HEK293 (cell line): Measurements from ENCODE around the gene NSD1.

Experiments
- CTCF ChIA-PET: fragments of 350-600 bp; formaldehyde crosslinking; extraction: SDS; loops from one replicate; lab custom pipeline; 2021; ENCODE audit warnings: antibody characterized with exemption; lab: Yijun Ruan, JAX
- POLR2A ChIA-PET: fragments of 300-600 bp; formaldehyde crosslinking; extraction: SDS; loops from one replicate; lab custom pipeline; 2020; ENCODE audit warnings: antibody characterized with exemption, inconsistent platforms; lab: Yijun Ruan, JAX
- H3K27ac ChIP-seq: fragments of 200-500 bp; sonication (Bioruptor generic); 2 replicates; pipeline ENCODE4 v1.5.1; 2014; ENCODE audit warnings: low read depth, low read length, control low read depth, inconsistent platforms; ENCODE audit errors: extremely low read depth
- H3K36me3 ChIP-seq, 2 experiments: fragments of 200-500 bp in 1 of 2; sonication (Bioruptor generic) in 1 of 2; 1 replicate in 1 of 2; 2 replicates in 1 of 2; pipeline ENCODE4 v1.5.1; 2014 to 2017; ENCODE audit warnings: inconsistent platforms in 2 of 2, low read length in 2 of 2; ENCODE audit not compliant: control insufficient read depth in 2 of 2, insufficient read depth in 1 of 2
- H3K4me1 ChIP-seq: fragments of 200-500 bp; sonication (Bioruptor generic); 2 replicates; pipeline ENCODE4 v1.5.1; 2014; ENCODE audit warnings: mild to moderate bottlenecking, low read length, inconsistent platforms; ENCODE audit not compliant: control insufficient read depth, insufficient read depth
- H3K4me3 ChIP-seq: 2 replicates; pipeline ENCODE4 v1.5.1; 2011; ENCODE audit warnings: low read depth, mild to moderate bottlenecking, control low read depth, low read length, moderate library complexity
- H3K9me3 ChIP-seq: fragments of 200-500 bp; sonication (Bioruptor generic); 2 replicates; pipeline ENCODE4 v1.5.1; 2014; ENCODE audit warnings: low read depth, low read length, inconsistent platforms; ENCODE audit not compliant: control insufficient read depth, insufficient read depth
- CTCF ChIP-seq: fragments of 450-650 bp; formaldehyde crosslinking; IDR thresholded peaks from 2 replicates; pipeline ENCODE4 v1.5.1; 2016; ENCODE audit warnings: missing biosample characterization, missing genetic modification characterization
- EGR2 ChIP-seq: fragments of 450-650 bp; formaldehyde crosslinking; IDR thresholded peaks from 2 replicates; pipeline ENCODE4 v1.5.1; 2016; ENCODE audit warnings: low read depth, missing biosample characterization, missing genetic modification characterization
- HIC1 ChIP-seq: fragments of 450-650 bp; formaldehyde crosslinking; IDR thresholded peaks from 2 replicates; pipeline ENCODE4 v1.5.1; 2016; ENCODE audit warnings: missing biosample characterization, missing genetic modification characterization
- KLF8 ChIP-seq: fragments of 450-650 bp; formaldehyde crosslinking; IDR thresholded peaks from 2 replicates; pipeline ENCODE4 v1.5.1; 2016; ENCODE audit warnings: missing biosample characterization, missing genetic modification characterization
- PRDM1 ChIP-seq: fragments of 450-650 bp; formaldehyde crosslinking; IDR thresholded peaks from 2 replicates; pipeline ENCODE4; 2016; ENCODE audit warnings: missing biosample characterization, missing genetic modification characterization
- PRDM2 ChIP-seq: fragments of 450-650 bp; formaldehyde crosslinking; IDR thresholded peaks from 2 replicates; pipeline ENCODE4 v1.5.1; 2016; ENCODE audit warnings: missing biosample characterization, missing genetic modification characterization, borderline replicate concordance
- ZBTB44 ChIP-seq: fragments of 450-650 bp; IDR thresholded peaks from 2 replicates; pipeline ENCODE4 v1.5.1; 2018; ENCODE audit warnings: missing biosample characterization, mild to moderate bottlenecking, missing genetic modification characterization
- ZBTB48 ChIP-seq: fragments of 450-650 bp; formaldehyde crosslinking; IDR thresholded peaks from 2 replicates; pipeline ENCODE4 v1.5.1; 2016; ENCODE audit warnings: missing biosample characterization, missing genetic modification characterization
- ZFHX2 ChIP-seq: fragments of 450-650 bp; formaldehyde crosslinking; conservative IDR thresholded peaks from 2 replicates; pipeline ENCODE4 v1.5.1; 2016; ENCODE audit warnings: missing biosample characterization, missing genetic modification characterization
- ZFP37 ChIP-seq: fragments of 450-650 bp; formaldehyde crosslinking; IDR thresholded peaks from 2 replicates; pipeline ENCODE4 v1.5.1; 2016; ENCODE audit warnings: missing biosample characterization, missing genetic modification characterization
- ZNF184 ChIP-seq: fragments of 450-650 bp; IDR thresholded peaks from 2 replicates; pipeline ENCODE4 v1.5.1; 2018; ENCODE audit warnings: missing biosample characterization, mild to moderate bottlenecking, missing genetic modification characterization
- ZNF202 ChIP-seq: fragments of 450-650 bp; formaldehyde crosslinking; IDR thresholded peaks from 2 replicates; pipeline ENCODE4 v1.5.1; 2016; ENCODE audit warnings: missing biosample characterization, missing genetic modification characterization, borderline replicate concordance
- ZNF692 ChIP-seq: fragments of 450-650 bp; formaldehyde crosslinking; IDR thresholded peaks from 2 replicates; pipeline ENCODE4 v1.5.1; 2016; ENCODE audit warnings: missing biosample characterization, missing genetic modification characterization

Gene NSD1

GRCh38 chr5:177113566-177114424 lies 19.8 kb upstream of the NSD1 start (continued):
- TF ChIP-seq CTCF (tag by site-specific recombination) (peak; percentile 98), KLF8 (tag by site-specific recombination) (0 out of 2 replicates have a peak, but pooled peaks have one; percentile 22), ZNF184 (tag by site-specific recombination) (no peak), PRDM1 (tag by site-specific recombination) (0 out of 2 replicates have a peak, but pooled peaks have one; percentile 11), ZNF692 (tag by site-specific recombination) (peak; percentile 33; the same call in 1 of the 2 replicates), ZBTB48 (tag by site-specific recombination) (0 out of 2 replicates have a peak, but pooled peaks have one; percentile 22), ZNF202 (tag by site-specific recombination) (no peak)

GRCh38 chr5:177116631-177117373 lies 16.8 kb upstream of the NSD1 start:
- TF ChIP-seq ZFP37 (tag by site-specific recombination) (no peak), ZBTB48 (tag by site-specific recombination) (no peak)
- no peak overlapping the region for H3K4me3 ChIP-seq
- H3K27ac ChIP-seq, result no peak overlapping the region
- H3K9me3 ChIP-seq, result no peaks in the 10 kb centered on the region
- ChIA-PET CTCF (no interaction called here), POLR2A (no interaction called here)
- no peaks in the 10 kb centered on the region for H3K4me1 ChIP-seq
- no peaks in the 10 kb centered on the region for H3K36me3 ChIP-seq

GRCh38 chr5:177117441-177118045 lies 16.0 kb upstream of the NSD1 start:
- CTCF ChIA-PET, result interaction anchor here (0.6 to 0.7 kb wide), 2 partner anchors 12 to 24 kb away, joined by 3 read pairs; no protein-coding TSS in a partner anchor
- Histone ChIP-seq H3K4me3 (no peak overlapping the region), H3K27ac (no peak overlapping the region), H3K4me1 (no peaks in the 10 kb centered on the region), H3K9me3 (no peaks in the 10 kb centered on the region), H3K36me3 (no peaks in the 10 kb centered on the region)
- POLR2A ChIA-PET, result no interaction called here
- TF ChIP-seq ZFHX2, result no peak
- no peak for TF ChIP-seq ZBTB44 (tag by site-specific recombination)
- no peak for TF ChIP-seq EGR2 (tag by site-specific recombination)
- TF ChIP-seq PRDM2 (tag by site-specific recombination), result no peak
- no peak for TF ChIP-seq HIC1 (tag by site-specific recombination)
